GM19452 (cell line): ENCODE data around the gene SCYGR8.
"Not testable (repeated sequence)": the region's sequence is repeated elsewhere in the genome, so short reads cannot be mapped to it uniquely, and the experiment has no call there.

Source experiments
- ATAC-seq: cut with Tn5 transposase; IDR thresholded peaks from one replicate; pipeline ENCODE4 v1.9.1; 2021; ENCODE audit not compliant: unreplicated experiment

Gene SCYGR8

GRCh38 chr2:227745594-227745993, at the start of gene SCYGR8:
Gene SCYGR8 (plus strand): TSS chr2:227745894. CDS start chr2:227745894, 0 bp downstream.
- ATAC-seq = no peak

- ATAC-seq = no peak
Observed at GRCh38 chr2:227696990-227697679, 48.6 kb upstream of the SCYGR8 start.

- ATAC-seq = no peak
Observed at GRCh38 chr2:227701556-227701955, 44.1 kb upstream of the SCYGR8 start.

DNA sequence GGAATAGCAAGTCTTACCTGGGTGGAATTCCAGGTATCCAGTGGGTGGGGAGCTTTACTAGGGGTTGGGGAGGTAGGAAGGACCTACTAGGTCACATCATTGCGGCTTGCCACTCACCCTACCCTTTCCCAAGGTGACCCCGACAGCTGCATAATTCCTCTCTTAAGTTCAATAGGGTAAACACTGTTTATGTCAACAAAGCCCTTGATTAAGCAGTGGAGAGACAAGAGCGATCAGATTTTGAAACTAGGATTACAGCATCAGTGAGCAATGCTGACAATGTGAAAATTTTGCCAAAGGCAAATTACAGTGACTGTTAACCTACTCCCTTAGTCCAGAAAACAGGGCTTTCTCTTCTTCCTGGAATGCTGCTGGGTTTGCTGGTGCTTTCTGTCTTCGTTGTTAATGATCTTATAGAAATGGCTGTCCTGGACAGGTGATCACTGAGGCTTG, 42.4 kb upstream of the SCYGR8 start:
- ATAC-seq = no peak

DNA sequence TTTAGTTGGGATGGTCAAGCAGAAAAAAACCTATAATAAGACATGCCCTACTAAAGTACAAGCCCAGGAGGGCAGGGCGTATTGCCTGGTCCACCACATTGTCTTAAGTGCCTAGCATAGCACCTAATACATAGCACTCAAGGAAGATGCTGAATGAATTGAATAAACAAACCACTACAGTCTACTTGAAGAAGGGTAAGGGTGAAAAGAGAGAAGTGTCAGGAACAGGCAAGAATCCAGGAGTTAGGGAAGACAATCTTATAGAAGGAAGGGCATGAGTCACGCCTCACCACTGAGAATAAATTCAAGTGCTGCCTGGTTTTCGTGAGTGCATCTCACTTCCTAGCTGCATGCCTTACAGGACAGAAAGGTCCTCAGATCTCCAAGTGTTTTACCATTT, 41.7 kb upstream of the SCYGR8 start:
- no peak for ATAC-seq

GRCh38 chr2:227706859-227707258, 38.8 kb upstream of the SCYGR8 start:
- ATAC-seq = no peak

DNA sequence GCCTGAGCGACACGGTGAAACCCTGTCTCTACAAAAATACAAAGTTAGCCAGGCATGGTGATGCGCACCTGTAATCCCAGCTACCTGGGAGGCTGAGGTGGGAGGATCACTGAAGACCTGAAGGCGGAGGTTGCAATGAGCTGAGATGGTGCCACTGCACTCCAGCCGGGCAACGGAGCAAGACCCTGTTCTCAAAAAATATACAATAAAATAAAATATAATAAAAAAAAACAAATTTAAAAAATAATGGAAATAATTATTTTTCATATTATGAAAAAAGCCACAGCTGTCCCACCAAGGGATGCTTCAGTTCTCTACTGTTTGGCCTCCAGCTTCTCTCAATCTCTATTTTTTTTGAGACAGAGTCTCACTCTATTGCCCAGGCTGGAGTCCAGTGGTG, 38.3 kb upstream of the SCYGR8 start:
- ATAC-seq = no peak

GRCh38 chr2:227710986-227711385, 34.7 kb upstream of the SCYGR8 start:
- ATAC-seq = no peak

DNA sequence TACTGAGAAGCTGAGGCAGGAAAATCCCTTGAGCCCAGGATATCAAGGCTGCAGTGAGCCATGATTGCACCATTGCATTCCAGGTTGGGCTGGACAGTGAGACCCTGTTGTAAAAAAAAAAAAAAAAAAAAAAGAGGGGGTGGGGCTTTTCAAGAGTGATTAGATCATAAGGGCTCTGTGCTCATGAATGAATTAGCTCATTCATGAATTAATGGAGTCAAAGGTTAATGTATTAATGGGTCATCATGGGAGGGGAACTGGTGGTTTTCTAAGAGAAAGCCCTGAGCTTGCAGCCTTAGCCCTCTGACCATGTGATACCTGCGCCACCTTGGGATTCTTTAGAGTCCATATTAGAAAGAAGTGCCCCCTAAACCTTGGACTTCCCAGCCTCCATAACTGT, 32.4 kb upstream of the SCYGR8 start:
- ATAC-seq = no peak

- no peak for ATAC-seq
Observed at GRCh38 chr2:227716501-227716900, 29.2 kb upstream of the SCYGR8 start.

- ATAC-seq = no peak
Observed at GRCh38 chr2:227717687-227718567, 27.8 kb upstream of the SCYGR8 start, which contains the start of gene SLC19A3. Gene SLC19A3 (minus strand): TSS chr2:227718028. CDS start chr2:227702318, 15,710 bp downstream.

DNA sequence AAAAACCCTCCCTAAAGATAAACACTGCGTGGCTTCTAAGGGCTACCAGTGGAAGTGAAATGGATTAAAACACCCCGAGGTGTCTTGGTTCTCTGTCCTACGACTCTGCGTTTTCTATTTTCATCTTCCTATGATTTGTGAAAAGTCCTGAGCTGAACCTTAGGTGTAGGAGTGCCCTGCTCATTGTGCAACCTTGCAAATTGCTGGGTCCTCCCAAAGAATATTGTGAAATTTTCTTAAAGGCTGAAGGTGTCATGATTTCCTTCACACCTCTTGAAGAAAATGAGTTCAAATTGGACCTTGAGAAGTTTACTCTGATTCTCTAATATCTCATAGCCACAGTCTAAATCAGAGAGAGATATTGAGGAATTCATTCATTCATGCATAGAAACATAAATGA, 26.1 kb upstream of the SCYGR8 start:
- ATAC-seq = no peak

DNA sequence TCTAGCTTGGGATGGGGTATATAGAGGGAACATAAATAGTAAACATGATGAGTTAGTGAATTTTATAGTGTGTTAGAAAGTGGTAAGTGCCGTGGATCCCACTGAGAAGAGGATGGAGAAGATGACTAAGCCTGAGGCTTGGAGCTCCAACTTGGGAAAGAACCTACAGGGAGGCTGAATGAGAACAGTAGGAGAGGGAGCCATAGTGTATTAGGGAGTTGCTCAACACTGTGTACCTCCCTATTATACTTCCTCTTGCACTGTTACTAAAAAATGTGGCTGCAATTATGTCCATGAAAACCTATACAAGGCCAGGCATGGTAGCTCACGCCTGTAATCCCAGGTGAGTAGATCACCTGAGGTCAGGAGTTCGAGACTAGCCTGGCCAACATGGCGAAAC, 25.0 kb upstream of the SCYGR8 start:
- ATAC-seq = no peak

- not testable (repeated sequence) for ATAC-seq
Observed at GRCh38 chr2:227722821-227723220, 22.9 kb upstream of the SCYGR8 start.

- ATAC-seq = no peak
Observed at GRCh38 chr2:227724394-227725039, 21.2 kb upstream of the SCYGR8 start, which contains the start of gene SCYGR6. Gene SCYGR6 (minus strand): TSS chr2:227724757. CDS start chr2:227724757, 0 bp downstream.

- no peak for ATAC-seq
Observed at GRCh38 chr2:227728035-227728434, 17.7 kb upstream of the SCYGR8 start, which contains the start of gene SCYGR7. Gene SCYGR7 (plus strand): TSS chr2:227728335. CDS start chr2:227728335, 0 bp downstream.

- ATAC-seq = no peak
Observed at GRCh38 chr2:227739351-227739750, 6.3 kb upstream of the SCYGR8 start.

GRCh38 chr2:227740705-227741104, 5.0 kb upstream of the SCYGR8 start:
- not testable (repeated sequence) for ATAC-seq

- no peak for ATAC-seq
Observed at GRCh38 chr2:227748079-227748478, 2.4 kb downstream of the SCYGR8 start.

GRCh38 chr2:227756261-227756660, 10.6 kb downstream of the SCYGR8 start:
- ATAC-seq = not testable (repeated sequence)

DNA sequence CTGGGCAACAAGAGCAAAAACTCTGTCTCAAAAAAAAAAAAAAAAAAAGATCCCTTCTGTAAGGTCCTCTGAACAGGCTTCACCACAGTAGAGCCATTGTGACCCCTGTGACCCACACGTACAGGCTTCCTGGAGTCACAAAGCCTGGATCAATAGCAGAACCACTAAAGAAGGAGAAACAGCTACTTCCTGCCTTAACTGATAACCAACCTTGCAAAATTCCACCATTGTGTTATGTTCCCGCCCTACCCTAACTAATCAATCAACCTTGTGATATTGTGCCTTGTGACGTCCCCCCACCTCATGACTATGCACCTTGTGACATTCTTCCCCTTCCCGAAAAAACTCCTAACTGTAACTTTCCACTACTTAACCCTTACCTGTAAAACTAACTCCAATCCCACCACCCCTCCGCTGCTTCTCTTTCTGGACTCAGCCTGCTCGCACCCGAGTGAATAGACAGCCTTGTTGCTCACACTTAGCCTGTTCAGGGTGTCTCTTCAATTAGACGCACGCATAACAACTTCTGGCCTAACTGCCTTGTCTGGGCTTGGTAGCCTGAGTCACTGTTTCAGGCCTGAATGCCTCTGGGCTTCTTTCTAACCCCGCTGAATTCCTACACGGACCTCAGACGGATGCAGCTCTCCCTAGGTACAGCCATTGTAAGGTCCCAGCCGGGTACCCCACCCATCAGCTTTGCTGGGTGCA, 13.9 kb downstream of the SCYGR8 start:
- no peak for ATAC-seq
